HepG2 (cell line): ENCODE results near the gene FCHO1.

ENCODE experiments used
- NBN ChIP-seq: fragments of 450-650 bp; conservative IDR thresholded peaks from 2 replicates; pipeline ENCODE4 v1.6.1; 2017
- SATB2 ChIP-seq: sonication (generic); formaldehyde crosslinking; IDR thresholded peaks from 2 replicates; pipeline ENCODE4 v1.5.0; 2020; ENCODE audit warnings: missing genetic modification reagents
- SP2 ChIP-seq: sonication (generic); formaldehyde crosslinking; IDR thresholded peaks from 2 replicates; pipeline ENCODE4 v1.5.1; 2020; ENCODE audit warnings: mild to moderate bottlenecking, missing genetic modification reagents
- SUZ12 ChIP-seq: fragments of 150-350 bp; IDR thresholded peaks from 2 replicates; pipeline ENCODE4 v1.6.1; 2014; ENCODE audit warnings: low read depth, low read length

- no peak for TF ChIP-seq NBN
- no peak for TF ChIP-seq SATB2 (CRISPR knock-in tag)
- TF ChIP-seq SUZ12 = no peak
- no peak for TF ChIP-seq SP2
These were observed 79.5 kb downstream of the FCHO1 start for GRCh38 chr19:17830567-17831418.
